SK-N-SH (cell line): ENCODE measurements around the gene ZNF341. TPM values are rescaled to one million over a fixed set of nuclear protein-coding genes. Genes with fewer than 3 reads are reported as not detected.

Experiments used
- CTCF ChIA-PET: fragments of 300-600, 350-600 bp; formaldehyde crosslinking; extraction: SDS; loops from one replicate; lab custom pipeline; 2021; lab: Yijun Ruan, JAX
- POLR2A ChIA-PET: fragments of 350-600 bp; sonication (Branson Sonifier 250); formaldehyde crosslinking; extraction: SDS; loops from one replicate; lab custom pipeline; 2020; ENCODE audit warnings: antibody characterized with exemption, inconsistent platforms; lab: Yijun Ruan, JAX
- DNase-seq: peaks from one replicate; pipeline ENCODE4 v3.0.0; 2012
- H2AFZ ChIP-seq: fragments of 200-600 bp; sonication (generic); 2 replicates; pipeline ENCODE4 v1.8.1; 2016; ENCODE audit warnings: antibody characterized with exemption, mild to moderate bottlenecking, low read depth
- H3F3A ChIP-seq: fragments of 200-600 bp; sonication (generic); replicated peaks from 2 replicates; pipeline ENCODE3; 2016; ENCODE audit warnings: antibody characterized with exemption, mild to moderate bottlenecking; ENCODE audit not compliant: insufficient read depth
- H3K27ac ChIP-seq, 2 experiments: fragments of 200-500 bp in 1 of 2; fragments of 200-600 bp in 1 of 2; sonication (Bioruptor generic) in 1 of 2; sonication (generic), shearing (Covaris generic) in 1 of 2; 2 replicates each; pipeline versions ENCODE4 v1.5.1 to v1.6.1; 2014 to 2016; ENCODE audit warnings: low read depth in 2 of 2, inconsistent platforms in 1 of 2, low read length in 1 of 2, mild to moderate bottlenecking in 1 of 2, mixed read lengths in 1 of 2
- H3K27me3 ChIP-seq: fragments of 200-600 bp; sonication (generic), shearing (Covaris generic); 2 replicates; pipeline ENCODE4 v1.6.1; 2016; ENCODE audit warnings: mixed run types; ENCODE audit not compliant: insufficient read depth
- H3K36me3 ChIP-seq, 2 experiments: fragments of 200-500 bp in 1 of 2; fragments of 200-600 bp in 1 of 2; sonication (Bioruptor generic) in 1 of 2; sonication (generic) in 1 of 2; replicated peaks in 1 of 2; 2 replicates each; pipeline versions ENCODE3 to v1.5.1; 2014 to 2016; ENCODE audit warnings: low read length in 1 of 2, mild to moderate bottlenecking in 1 of 2; ENCODE audit not compliant: insufficient read depth in 2 of 2, control insufficient read depth in 1 of 2
- H3K4me1 ChIP-seq, 2 experiments: fragments of 200-500 bp in 1 of 2; fragments of 200-600 bp in 1 of 2; sonication (Bioruptor generic) in 1 of 2; sonication (generic), shearing (Covaris generic) in 1 of 2; 2 replicates each; pipeline versions ENCODE4 v1.5.1 to v1.6.1; 2014 to 2016; ENCODE audit warnings: low read depth in 1 of 2, low read length in 1 of 2, mixed run types in 1 of 2; ENCODE audit not compliant: insufficient read depth in 2 of 2, control insufficient read depth in 1 of 2
- H3K4me2 ChIP-seq: fragments of 200-600 bp; sonication (generic), shearing (Covaris generic); 2 replicates; pipeline ENCODE4 v1.6.1; 2017; ENCODE audit warnings: mixed run types
- H3K4me3 ChIP-seq, 2 experiments: fragments of 200-500 bp in 1 of 2; fragments of 200-600 bp in 1 of 2; sonication (Bioruptor generic) in 1 of 2; sonication (generic), shearing (Covaris generic) in 1 of 2; 2 replicates each; pipeline versions ENCODE4 v1.5.1 to v1.8.1; 2014 to 2016; ENCODE audit warnings: low read depth in 2 of 2, inconsistent platforms in 1 of 2, low read length in 1 of 2, mild to moderate bottlenecking in 1 of 2, mixed read lengths in 1 of 2, moderate library complexity in 1 of 2
- H3K79me2 ChIP-seq: fragments of 200-600 bp; sonication (generic); 2 replicates; pipeline ENCODE4 v1.8.1; 2017; ENCODE audit warnings: mild to moderate bottlenecking; ENCODE audit not compliant: insufficient read depth
- H3K9ac ChIP-seq: fragments of 200-600 bp; sonication (generic); 2 replicates; pipeline ENCODE4 v1.6.1; 2017; ENCODE audit warnings: mixed run types
- H3K9me2 ChIP-seq: fragments of 200-600 bp; sonication (generic); 2 replicates; pipeline ENCODE4 v1.6.1; 2017; ENCODE audit warnings: mixed run types
- H3K9me3 ChIP-seq: fragments of 200-600 bp; sonication (generic); 2 replicates; pipeline ENCODE4 v1.6.1; 2017; ENCODE audit warnings: mixed run types, mild to moderate bottlenecking, moderate library complexity
- H4K20me1 ChIP-seq: fragments of 200-600 bp; sonication (generic); 2 replicates; pipeline ENCODE4 v1.6.1; 2017; ENCODE audit warnings: mild to moderate bottlenecking, mixed run types; ENCODE audit not compliant: insufficient read depth
- CHD2 ChIP-seq: fragments of 150-350 bp; IDR thresholded peaks from 2 replicates; pipeline ENCODE4 v1.6.1; 2018; ENCODE audit warnings: low read length; ENCODE audit not compliant: partially characterized antibody
- EP300 ChIP-seq, 2 experiments: IDR thresholded peaks; 2 replicates each; pipeline versions ENCODE4 v1.4.0 to v1.6.1; 2012; ENCODE audit warnings: borderline replicate concordance in 1 of 2, low read depth in 1 of 2, low read length in 1 of 2
- FOSL2 ChIP-seq: IDR thresholded peaks from 2 replicates; pipeline ENCODE4 v1.4.0; 2012; ENCODE audit warnings: low read depth, mild to moderate bottlenecking, moderate library complexity, borderline replicate concordance
- FOXM1 ChIP-seq: IDR thresholded peaks from 2 replicates; pipeline ENCODE4 v1.4.0; 2012; ENCODE audit warnings: low read depth, mild to moderate bottlenecking
- JUND ChIP-seq: IDR thresholded peaks from 2 replicates; pipeline ENCODE4 v1.4.0; 2012
- MAX ChIP-seq: IDR thresholded peaks from 2 replicates; pipeline ENCODE4 v1.4.0; 2012; ENCODE audit warnings: low read depth
- MXI1 ChIP-seq: IDR thresholded peaks from 2 replicates; pipeline ENCODE4 v1.6.1; 2012; ENCODE audit warnings: mild to moderate bottlenecking, low read depth, low read length, improper control_type of control experiment
- NFIC ChIP-seq: IDR thresholded peaks from 2 replicates; pipeline ENCODE4 v1.4.0; 2012; ENCODE audit warnings: borderline replicate concordance
- RCOR1 ChIP-seq: fragments of 150-350 bp; IDR thresholded peaks from 2 replicates; pipeline ENCODE4 v1.6.1; 2017; ENCODE audit warnings: antibody characterized with exemption, low read length
- RFX5 ChIP-seq: IDR thresholded peaks from 2 replicates; pipeline ENCODE4 v1.6.1; 2012; ENCODE audit warnings: mild to moderate bottlenecking, improper control_type of control experiment, low read length
- RXRA ChIP-seq: IDR thresholded peaks from 2 replicates; pipeline ENCODE4 v1.4.0; 2012; ENCODE audit warnings: low read depth, mild to moderate bottlenecking, borderline replicate concordance
- SIN3A ChIP-seq: IDR thresholded peaks from 2 replicates; pipeline ENCODE4 v1.6.1; 2012; ENCODE audit warnings: low read depth, mild to moderate bottlenecking, low read length, moderate library complexity, borderline replicate concordance
- TCF12 ChIP-seq: IDR thresholded peaks from 2 replicates; pipeline ENCODE4 v1.4.0; 2012
- USF1 ChIP-seq: IDR thresholded peaks from 2 replicates; pipeline ENCODE4 v1.4.0; 2012; ENCODE audit warnings: low read depth, borderline replicate concordance
- WGBS: methylation state at CpG from one replicate; pipeline ENCODE4 v1.1.6; 2017; ENCODE audit warnings: low lambda C conversion rate; 5-methylcytosine and 5-hydroxymethylcytosine counted together
- polyA plus RNA-seq, 3 experiments: library from polyadenylated mRNA; depleted of rRNA; stranded (reverse); fragments of >200 nt; gene quantifications; 2 replicates each; pipeline ENCODE4 v1.2.3, GENCODE V29; 2012
- TF ChIP-seq, protein P1 (sequence below): fragments of 200-600 bp; sonication (generic); IDR thresholded peaks from 2 replicates; pipeline ENCODE4 v1.6.1; 2017; ENCODE audit warnings: antibody characterized with exemption, mild to moderate bottlenecking, moderate library complexity
- TF ChIP-seq, protein P2 (sequence below): fragments of 150-350 bp; IDR thresholded peaks from 2 replicates; pipeline ENCODE4 v1.6.1; 2017; ENCODE audit warnings: antibody characterized with exemption, low read length, low read depth, borderline replicate concordance
- TF ChIP-seq, protein P3 (sequence below): IDR thresholded peaks from 2 replicates; pipeline ENCODE4 v1.4.0; 2012; ENCODE audit warnings: low read depth, borderline replicate concordance

Gene ZNF341
- polyA plus RNA-seq, 1 of the 3 experiments (the other 2 are of a cell fraction): 3.2 TPM

- TF ChIP-seq USF1: no peak
- TF ChIP-seq CHD2: no peak
- TF ChIP-seq, protein P1, sequence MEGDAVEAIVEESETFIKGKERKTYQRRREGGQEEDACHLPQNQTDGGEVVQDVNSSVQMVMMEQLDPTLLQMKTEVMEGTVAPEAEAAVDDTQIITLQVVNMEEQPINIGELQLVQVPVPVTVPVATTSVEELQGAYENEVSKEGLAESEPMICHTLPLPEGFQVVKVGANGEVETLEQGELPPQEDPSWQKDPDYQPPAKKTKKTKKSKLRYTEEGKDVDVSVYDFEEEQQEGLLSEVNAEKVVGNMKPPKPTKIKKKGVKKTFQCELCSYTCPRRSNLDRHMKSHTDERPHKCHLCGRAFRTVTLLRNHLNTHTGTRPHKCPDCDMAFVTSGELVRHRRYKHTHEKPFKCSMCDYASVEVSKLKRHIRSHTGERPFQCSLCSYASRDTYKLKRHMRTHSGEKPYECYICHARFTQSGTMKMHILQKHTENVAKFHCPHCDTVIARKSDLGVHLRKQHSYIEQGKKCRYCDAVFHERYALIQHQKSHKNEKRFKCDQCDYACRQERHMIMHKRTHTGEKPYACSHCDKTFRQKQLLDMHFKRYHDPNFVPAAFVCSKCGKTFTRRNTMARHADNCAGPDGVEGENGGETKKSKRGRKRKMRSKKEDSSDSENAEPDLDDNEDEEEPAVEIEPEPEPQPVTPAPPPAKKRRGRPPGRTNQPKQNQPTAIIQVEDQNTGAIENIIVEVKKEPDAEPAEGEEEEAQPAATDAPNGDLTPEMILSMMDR: no peak
- no peak for TF ChIP-seq MAX
- TF ChIP-seq, protein P2, sequence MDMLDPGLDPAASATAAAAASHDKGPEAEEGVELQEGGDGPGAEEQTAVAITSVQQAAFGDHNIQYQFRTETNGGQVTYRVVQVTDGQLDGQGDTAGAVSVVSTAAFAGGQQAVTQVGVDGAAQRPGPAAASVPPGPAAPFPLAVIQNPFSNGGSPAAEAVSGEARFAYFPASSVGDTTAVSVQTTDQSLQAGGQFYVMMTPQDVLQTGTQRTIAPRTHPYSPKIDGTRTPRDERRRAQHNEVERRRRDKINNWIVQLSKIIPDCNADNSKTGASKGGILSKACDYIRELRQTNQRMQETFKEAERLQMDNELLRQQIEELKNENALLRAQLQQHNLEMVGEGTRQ: no peak
- TF ChIP-seq FOSL2: no peak
- no peak for TF ChIP-seq MXI1
- no peak for TF ChIP-seq RXRA
Measured at GRCh38 chr20:33770005-33770404, 38.2 kb downstream of the ZNF341 start (continued).

DNA sequence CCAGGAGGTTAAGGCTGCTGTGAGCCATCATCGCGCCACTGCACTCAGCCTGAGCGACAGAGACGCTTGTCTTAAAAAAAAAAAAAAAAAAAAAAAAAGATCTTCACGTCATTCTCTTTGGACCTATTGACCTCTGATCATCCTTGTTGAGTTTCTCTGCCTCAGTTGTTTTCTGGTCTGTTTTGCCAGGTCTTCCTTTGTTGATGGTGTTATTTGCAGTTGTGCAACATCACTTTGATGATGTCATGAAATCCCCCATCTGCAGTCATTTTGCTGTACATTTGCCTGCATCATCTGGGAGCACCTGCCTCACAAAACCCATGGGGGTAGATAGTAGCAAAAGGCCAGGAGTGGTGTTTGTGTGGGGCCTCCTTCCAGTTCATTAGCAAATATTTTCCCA, 40.1 kb downstream of the ZNF341 start:
- 93% methylated on average over 5 of the region's 5 CpGs for WGBS
- ChIA-PET CTCF (interaction anchor here (2.1 kb wide), 1 partner anchor 91 kb away, joined by 7 read pairs; no protein-coding TSS in a partner anchor), POLR2A (no interaction called here)
- no peaks in the 10 kb centered on the region for H3K9me2 ChIP-seq
- no peak overlapping the region for H3K27ac ChIP-seq
- TF ChIP-seq FOSL2: no peak
- TF ChIP-seq SIN3A: no peak
- TF ChIP-seq TCF12: no peak
- TF ChIP-seq FOXM1: no peak
- TF ChIP-seq CHD2: no peak
- TF ChIP-seq RFX5: no peak
- TF ChIP-seq JUND: no peak
- TF ChIP-seq EP300 (IDR thresholded peaks at IDR 0.05; ENCODE audit: borderline replicate concordance in 1 of 2, low read depth in 1 of 2, low read length in 1 of 2): no peak
- no peak for TF ChIP-seq RCOR1
- TF ChIP-seq NFIC: no peak
- TF ChIP-seq USF1: no peak
- TF ChIP-seq, protein P3, sequence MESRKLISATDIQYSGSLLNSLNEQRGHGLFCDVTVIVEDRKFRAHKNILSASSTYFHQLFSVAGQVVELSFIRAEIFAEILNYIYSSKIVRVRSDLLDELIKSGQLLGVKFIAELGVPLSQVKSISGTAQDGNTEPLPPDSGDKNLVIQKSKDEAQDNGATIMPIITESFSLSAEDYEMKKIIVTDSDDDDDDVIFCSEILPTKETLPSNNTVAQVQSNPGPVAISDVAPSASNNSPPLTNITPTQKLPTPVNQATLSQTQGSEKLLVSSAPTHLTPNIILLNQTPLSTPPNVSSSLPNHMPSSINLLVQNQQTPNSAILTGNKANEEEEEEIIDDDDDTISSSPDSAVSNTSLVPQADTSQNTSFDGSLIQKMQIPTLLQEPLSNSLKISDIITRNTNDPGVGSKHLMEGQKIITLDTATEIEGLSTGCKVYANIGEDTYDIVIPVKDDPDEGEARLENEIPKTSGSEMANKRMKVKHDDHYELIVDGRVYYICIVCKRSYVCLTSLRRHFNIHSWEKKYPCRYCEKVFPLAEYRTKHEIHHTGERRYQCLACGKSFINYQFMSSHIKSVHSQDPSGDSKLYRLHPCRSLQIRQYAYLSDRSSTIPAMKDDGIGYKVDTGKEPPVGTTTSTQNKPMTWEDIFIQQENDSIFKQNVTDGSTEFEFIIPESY: no peak
- TF ChIP-seq, all 33 proteins: peak for 0
- no peaks in the 10 kb centered on the region for H3K36me3 ChIP-seq
- H3F3A ChIP-seq: no peaks in the 10 kb centered on the region
- H3K4me2 ChIP-seq: no peak overlapping the region
- no peaks in the 10 kb centered on the region for H4K20me1 ChIP-seq
- H3K79me2 ChIP-seq: no peaks in the 10 kb centered on the region
- no peak overlapping the region for H3K9ac ChIP-seq
- H3K4me1 ChIP-seq: no peaks in the 10 kb centered on the region
- no peak for DNase-seq
- H3K4me3 ChIP-seq: no peak overlapping the region
- no peaks in the 10 kb centered on the region for H3K27me3 ChIP-seq
- H3K9me3 ChIP-seq: no peaks in the 10 kb centered on the region
- no peak overlapping the region for H2AFZ ChIP-seq
